ENCODE measurements around the gene RTEL1.

DNA sequence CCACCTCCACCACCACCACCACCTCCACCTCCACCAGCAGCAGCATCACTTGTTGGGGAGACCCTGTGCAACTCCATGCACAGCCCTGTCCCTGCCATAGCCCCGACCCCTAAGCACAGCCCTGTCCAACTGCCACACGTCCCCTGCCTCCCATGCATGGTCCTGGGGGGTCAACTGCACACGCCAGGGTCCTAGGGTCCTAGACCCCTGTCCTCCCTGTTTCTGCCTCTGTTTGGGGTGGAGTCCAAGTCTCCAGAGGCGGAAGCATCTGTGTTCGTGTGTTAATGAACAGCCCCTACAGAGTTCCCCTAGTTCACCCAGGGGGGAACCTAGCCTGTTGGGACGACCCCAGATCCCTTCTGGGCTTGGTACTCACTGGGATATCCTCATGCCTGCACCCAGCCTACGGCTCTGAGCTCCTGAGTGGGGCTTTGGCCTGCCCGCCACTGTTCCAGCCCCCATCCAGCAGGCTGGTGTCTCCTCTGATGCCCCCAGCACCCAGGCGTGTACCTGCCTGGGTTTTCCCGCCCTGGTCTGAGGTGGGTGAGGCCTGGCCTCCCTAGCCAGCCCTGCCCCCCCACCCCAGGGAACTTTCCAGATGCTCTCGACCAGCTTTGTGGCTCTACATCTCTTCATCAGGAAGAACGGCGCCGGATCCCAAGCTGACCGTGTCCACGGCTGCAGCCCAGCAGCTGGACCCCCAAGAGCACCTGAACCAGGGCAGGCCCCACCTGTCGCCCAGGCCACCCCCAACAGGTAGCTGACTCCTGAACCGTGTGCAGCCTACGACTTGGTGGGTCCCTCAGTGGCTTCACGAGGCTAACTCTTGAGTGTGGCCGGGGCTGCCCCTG is 35.8 kb downstream of the RTEL1 start:
- TF ChIP-seq ZNF232 (CRISPR knock-in tag; IDR thresholded peaks at IDR 0.05) (no peak), EP300 (IDR thresholded peaks at IDR 0.05; ENCODE audit: low read length) (no peak), POLR2AphosphoS5 (IDR thresholded peaks at IDR 0.05; ENCODE audit: control insufficient read depth, insufficient read depth, low read depth, low read length) (no peak)
